ENCODE measurements around the gene CMTM2.

The CMTM2 gene

GRCh38 chr16:66637806-66638205 is 58.5 kb downstream of the CMTM2 start:
- no peak for DNase-seq
